ENCODE results near the gene ZNF200. TPM values are rescaled to one million over a fixed set of nuclear protein-coding genes. Genes with fewer than 3 reads are reported as not detected.

The ZNF200 gene
- total and polyA plus RNA-seq, 4 donors, result 9.8 to 14.9 (median 10.5) TPM

DNA sequence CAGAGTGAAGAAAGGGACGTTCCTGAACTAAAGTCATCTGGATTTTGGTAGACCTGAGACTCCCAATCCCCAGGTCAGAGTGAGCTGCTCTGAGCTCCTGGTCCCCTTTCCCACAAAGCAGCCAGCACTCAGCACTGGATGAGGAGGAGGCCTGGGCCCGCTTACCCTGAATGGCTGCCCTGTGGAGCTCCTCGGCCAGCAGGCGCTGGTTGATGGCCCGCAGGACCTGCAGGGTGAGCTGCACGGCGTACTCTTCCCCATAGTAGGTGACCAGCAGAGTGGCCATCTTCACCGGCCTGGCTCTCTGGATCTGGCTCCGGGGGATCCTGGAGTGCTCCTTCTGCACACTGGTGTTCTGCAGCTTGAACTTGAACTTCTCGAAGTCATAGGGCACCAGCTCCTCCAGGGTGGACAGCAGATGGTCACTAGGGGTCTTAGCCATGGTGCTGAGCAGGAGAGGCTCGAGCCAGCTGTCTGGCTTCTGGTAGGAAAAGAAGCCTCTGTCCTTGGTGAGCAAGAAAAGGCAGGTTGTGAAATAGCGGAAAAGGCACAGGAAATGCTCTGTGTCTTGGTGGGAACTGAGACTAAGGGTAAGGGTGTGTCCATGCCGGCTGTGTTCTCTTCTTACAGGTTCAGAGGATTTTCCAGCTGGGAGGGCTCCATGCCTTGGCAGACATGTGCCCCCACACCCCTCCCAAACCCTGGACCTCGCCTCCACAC, 21.3 kb upstream of the ZNF200 start, which contains the start of gene MEFV:
Gene MEFV (minus strand): TSS at position 488 of the 720 bp plus-strand sequence. CDS start 46 bp downstream, at position 442.
- 83% methylated on average over 12 of the region's 14 CpGs for WGBS (ENCODE audit: insufficient coverage)
- H3K27ac ChIP-seq (ENCODE audit: low read depth, low read length), result no peak within 1 kb of the TSS
- H3K9me3 ChIP-seq (ENCODE audit: control insufficient read depth, insufficient read depth, low read length), result no peaks in the 10 kb centered on the region
- no peak within 1 kb of the TSS for H3K4me3 ChIP-seq (ENCODE audit: low read depth, low read length)
- H3K4me1 ChIP-seq (ENCODE audit: control insufficient read depth, insufficient read depth, low read length), result no peaks in the 10 kb centered on the region
- DNase-seq (ENCODE audit: low read depth in 4 of 6, low spot score in 6 of 6), result no peak
- peaks cover 8% of the 10 kb centered on the region for H3K27me3 ChIP-seq (ENCODE audit: control insufficient read depth, insufficient read depth, low read length)
- H3K36me3 ChIP-seq (ENCODE audit: control insufficient read depth, insufficient read depth, low read length), result no peaks in the 10 kb centered on the region

DNA sequence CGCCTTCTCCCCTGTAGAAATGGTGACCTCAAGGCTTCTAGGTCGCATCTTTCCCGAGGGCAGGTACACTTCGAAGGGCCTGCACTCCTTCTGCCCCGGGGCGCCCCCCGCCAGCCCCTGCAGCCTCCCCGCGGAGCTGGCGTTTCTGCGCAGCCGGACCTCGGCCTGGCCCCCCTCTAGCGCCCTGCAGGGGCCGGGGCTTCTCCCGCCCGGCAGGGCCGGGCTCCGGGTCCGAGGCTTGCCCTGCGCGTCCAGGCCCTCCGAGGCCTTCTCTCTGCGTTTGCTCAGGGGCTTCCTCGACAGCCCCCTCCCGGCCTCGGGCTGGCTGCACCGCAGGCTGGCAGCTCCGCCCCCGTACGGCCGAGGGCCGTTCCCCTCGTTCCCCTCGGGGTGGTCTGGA, 19.4 kb upstream of the ZNF200 start:
- H3K9me3 ChIP-seq (ENCODE audit: control insufficient read depth, insufficient read depth, low read length), result no peaks in the 10 kb centered on the region
- no peak overlapping the region for H3K4me3 ChIP-seq (ENCODE audit: low read depth, low read length)
- no peak overlapping the region for H3K27ac ChIP-seq (ENCODE audit: low read depth, low read length)
- DNase-seq (ENCODE audit: low read depth in 4 of 6, low spot score in 6 of 6), result no peak
- H3K36me3 ChIP-seq (ENCODE audit: control insufficient read depth, insufficient read depth, low read length), result no peaks in the 10 kb centered on the region
- WGBS (ENCODE audit: insufficient coverage), result 43% methylated on average over 35 of the region's 35 CpGs
- no peaks in the 10 kb centered on the region for H3K4me1 ChIP-seq (ENCODE audit: control insufficient read depth, insufficient read depth, low read length)
- H3K27me3 ChIP-seq (ENCODE audit: control insufficient read depth, insufficient read depth, low read length), result peaks cover 8% of the 10 kb centered on the region

DNA sequence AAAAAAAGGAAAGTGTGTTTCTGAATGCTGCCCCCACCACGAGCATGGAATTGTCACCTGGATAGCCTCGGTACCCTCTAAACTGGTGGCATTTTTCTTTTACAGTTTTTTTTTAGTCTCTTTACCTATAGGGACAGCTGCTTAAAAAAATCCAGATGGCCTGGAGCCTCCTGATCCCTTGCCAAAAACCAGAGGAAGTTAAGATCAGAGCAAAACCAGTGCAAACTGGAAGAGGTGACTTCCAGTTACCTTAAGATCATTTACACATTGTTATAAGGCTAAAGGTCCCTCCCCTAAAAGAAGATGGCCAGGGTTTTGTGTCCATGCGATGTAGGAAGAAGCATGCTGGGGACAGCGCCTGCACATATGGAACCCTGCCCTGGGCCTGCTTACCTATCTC, 18.0 kb upstream of the ZNF200 start:
- Histone ChIP-seq H3K4me1 (ENCODE audit: control insufficient read depth, insufficient read depth, low read length) (no peaks in the 10 kb centered on the region), H3K9me3 (ENCODE audit: control insufficient read depth, insufficient read depth, low read length) (no peaks in the 10 kb centered on the region), H3K4me3 (ENCODE audit: low read depth, low read length) (no peak overlapping the region), H3K27me3 (ENCODE audit: control insufficient read depth, insufficient read depth, low read length) (peaks cover 9% of the 10 kb centered on the region), H3K27ac (ENCODE audit: low read depth, low read length) (no peak overlapping the region), H3K36me3 (ENCODE audit: control insufficient read depth, insufficient read depth, low read length) (no peaks in the 10 kb centered on the region)
- no peak for DNase-seq (ENCODE audit: low read depth in 4 of 6, low spot score in 6 of 6)
- 73% methylated on average over 4 of the region's 4 CpGs for WGBS (ENCODE audit: insufficient coverage)

DNA sequence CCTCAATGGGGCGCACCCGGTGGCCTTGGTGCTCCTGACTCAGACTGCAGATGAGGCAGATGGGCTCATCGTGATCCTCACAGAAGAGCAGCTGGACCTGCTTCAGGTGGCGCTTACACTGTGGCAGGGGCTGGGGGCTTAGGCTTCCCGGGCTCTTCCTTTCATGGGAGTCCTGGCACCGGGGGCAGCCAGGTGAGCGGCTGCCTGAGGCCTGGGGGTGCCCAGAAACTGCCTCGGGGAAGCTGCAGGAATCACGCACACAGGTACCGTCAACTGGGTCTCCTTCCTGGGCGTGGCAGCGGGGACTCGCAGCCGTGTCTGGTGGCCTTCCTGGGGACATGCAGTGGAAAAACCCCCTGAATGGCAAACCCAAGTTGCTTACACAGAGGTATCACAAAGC, 14.5 kb upstream of the ZNF200 start:
- Histone ChIP-seq H3K27ac (ENCODE audit: low read depth, low read length) (no peak overlapping the region), H3K9me3 (ENCODE audit: control insufficient read depth, insufficient read depth, low read length) (peaks cover 1% of the 10 kb centered on the region), H3K4me3 (ENCODE audit: low read depth, low read length) (no peak overlapping the region), H3K4me1 (ENCODE audit: control insufficient read depth, insufficient read depth, low read length) (no peaks in the 10 kb centered on the region), H3K36me3 (ENCODE audit: control insufficient read depth, insufficient read depth, low read length) (no peaks in the 10 kb centered on the region), H3K27me3 (ENCODE audit: control insufficient read depth, insufficient read depth, low read length) (peaks cover 5% of the 10 kb centered on the region)
- WGBS (ENCODE audit: insufficient coverage), result 85% methylated on average over 14 of the region's 14 CpGs
- DNase-seq (ENCODE audit: low read depth in 4 of 6, low spot score in 6 of 6), result no peak

DNA sequence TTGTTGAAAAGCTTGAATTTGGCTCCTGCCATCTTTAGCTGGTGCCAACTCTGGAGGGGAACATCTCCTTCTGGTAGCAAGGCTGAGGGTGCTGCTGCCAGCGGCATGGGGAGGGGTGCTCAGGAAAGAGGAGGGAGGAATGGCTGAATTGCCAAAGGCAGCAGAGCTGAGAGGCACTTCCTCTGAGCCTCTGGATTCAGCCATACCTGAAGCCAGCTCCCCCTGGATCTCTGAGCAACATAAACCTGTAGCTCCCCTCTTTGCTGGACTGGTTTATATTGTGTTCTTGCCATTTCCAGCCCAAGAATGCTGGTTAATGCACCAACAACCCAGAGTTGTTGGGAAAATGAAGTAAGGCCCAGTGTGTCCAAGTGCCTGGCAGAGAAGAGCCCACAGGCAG, 14.1 kb upstream of the ZNF200 start:
- peaks cover 9% of the 10 kb centered on the region for H3K27me3 ChIP-seq (ENCODE audit: control insufficient read depth, insufficient read depth, low read length)
- no peak overlapping the region for H3K27ac ChIP-seq (ENCODE audit: low read depth, low read length)
- H3K9me3 ChIP-seq (ENCODE audit: control insufficient read depth, insufficient read depth, low read length), result peaks cover 1% of the 10 kb centered on the region
- no peaks in the 10 kb centered on the region for H3K4me1 ChIP-seq (ENCODE audit: control insufficient read depth, insufficient read depth, low read length)
- no peak overlapping the region for H3K4me3 ChIP-seq (ENCODE audit: low read depth, low read length)
- WGBS (ENCODE audit: insufficient coverage), result 80% methylated on average over 1 of the region's 1 CpG
- no peak for DNase-seq (ENCODE audit: low read depth in 4 of 6, low spot score in 6 of 6)
- no peaks in the 10 kb centered on the region for H3K36me3 ChIP-seq (ENCODE audit: control insufficient read depth, insufficient read depth, low read length)

DNA sequence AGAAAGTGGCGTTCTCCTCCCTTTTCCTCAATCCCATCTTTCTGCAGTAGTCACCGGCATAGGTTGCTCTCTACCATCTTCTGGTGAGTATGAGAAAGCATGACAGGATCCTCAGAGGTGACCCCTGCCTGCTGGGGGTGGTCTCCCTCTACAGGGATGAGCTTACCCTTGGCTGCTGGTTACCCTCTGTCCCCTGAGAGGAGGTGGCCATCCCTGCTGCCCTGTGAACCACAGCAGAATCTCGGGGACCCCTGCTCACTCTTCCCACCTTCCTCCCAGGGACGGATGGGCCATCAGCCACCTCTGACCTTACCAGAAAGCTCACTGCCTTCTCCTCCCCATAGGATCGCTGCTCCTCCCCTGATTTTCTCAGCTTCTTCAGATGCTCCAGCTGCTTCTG, 13.6 kb upstream of the ZNF200 start:
- no peak overlapping the region for H3K27ac ChIP-seq (ENCODE audit: low read depth, low read length)
- no peaks in the 10 kb centered on the region for H3K36me3 ChIP-seq (ENCODE audit: control insufficient read depth, insufficient read depth, low read length)
- WGBS (ENCODE audit: insufficient coverage), result 71% methylated on average over 3 of the region's 5 CpGs
- H3K4me1 ChIP-seq (ENCODE audit: control insufficient read depth, insufficient read depth, low read length), result no peaks in the 10 kb centered on the region
- H3K4me3 ChIP-seq (ENCODE audit: low read depth, low read length), result no peak overlapping the region
- peaks cover 10% of the 10 kb centered on the region for H3K27me3 ChIP-seq (ENCODE audit: control insufficient read depth, insufficient read depth, low read length)
- DNase-seq (ENCODE audit: low read depth in 4 of 6, low spot score in 6 of 6), result no peak
- peaks cover 1% of the 10 kb centered on the region for H3K9me3 ChIP-seq (ENCODE audit: control insufficient read depth, insufficient read depth, low read length)

DNA sequence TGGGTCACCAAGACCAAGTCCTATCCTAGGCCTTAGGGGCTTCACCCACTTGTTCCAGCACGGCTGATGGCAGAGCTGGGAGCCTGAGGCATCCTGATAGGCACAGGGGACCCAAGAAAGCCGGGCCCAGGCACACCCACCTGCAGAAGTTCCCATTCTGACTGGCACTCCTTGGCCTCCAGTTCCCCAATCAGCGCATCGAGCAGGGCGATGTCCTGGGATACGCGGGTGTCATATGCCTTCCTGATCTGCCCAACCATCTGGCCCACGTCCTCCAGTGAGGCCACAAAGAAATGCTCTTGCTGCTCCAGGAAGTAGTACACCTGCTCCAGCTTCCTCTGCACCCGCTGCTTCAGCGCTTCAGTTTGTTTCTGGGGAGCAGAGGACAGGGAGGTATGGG, 11.9 kb upstream of the ZNF200 start:
- Histone ChIP-seq H3K27me3 (ENCODE audit: control insufficient read depth, insufficient read depth, low read length) (peaks cover 8% of the 10 kb centered on the region), H3K4me3 (ENCODE audit: low read depth, low read length) (no peak overlapping the region), H3K4me1 (ENCODE audit: control insufficient read depth, insufficient read depth, low read length) (no peaks in the 10 kb centered on the region), H3K9me3 (ENCODE audit: control insufficient read depth, insufficient read depth, low read length) (peaks cover 1% of the 10 kb centered on the region), H3K27ac (ENCODE audit: low read depth, low read length) (no peak overlapping the region), H3K36me3 (ENCODE audit: control insufficient read depth, insufficient read depth, low read length) (no peaks in the 10 kb centered on the region)
- no peak for DNase-seq (ENCODE audit: low read depth in 4 of 6, low spot score in 6 of 6)
- WGBS (ENCODE audit: insufficient coverage), result 77% methylated on average over 10 of the region's 10 CpGs

DNA sequence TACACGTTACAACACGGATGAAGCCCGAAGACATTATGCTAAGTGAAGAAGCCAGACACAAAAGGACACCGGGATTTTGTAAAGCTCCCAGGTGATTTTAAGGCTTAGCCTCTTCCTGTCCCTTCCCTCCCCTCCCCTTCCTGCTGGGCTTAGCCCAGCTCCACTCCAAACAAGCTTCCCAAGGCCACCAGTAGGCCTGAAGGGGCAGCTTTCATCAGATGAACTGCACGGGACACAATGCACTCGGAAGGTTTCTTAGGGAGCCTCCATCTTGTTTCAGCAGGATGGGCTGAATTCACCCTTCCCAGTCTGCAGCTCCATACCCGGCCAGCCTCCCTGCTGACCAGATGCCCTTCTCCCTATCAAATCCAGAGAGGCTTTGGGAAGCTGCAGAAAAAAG, 11.0 kb upstream of the ZNF200 start:
- Histone ChIP-seq H3K4me3 (ENCODE audit: low read depth, low read length) (no peak overlapping the region), H3K9me3 (ENCODE audit: control insufficient read depth, insufficient read depth, low read length) (peaks cover 1% of the 10 kb centered on the region), H3K4me1 (ENCODE audit: control insufficient read depth, insufficient read depth, low read length) (no peaks in the 10 kb centered on the region), H3K27me3 (ENCODE audit: control insufficient read depth, insufficient read depth, low read length) (peaks cover 11% of the 10 kb centered on the region), H3K36me3 (ENCODE audit: control insufficient read depth, insufficient read depth, low read length) (no peaks in the 10 kb centered on the region), H3K27ac (ENCODE audit: low read depth, low read length) (no peak overlapping the region)
- 83% methylated on average over 6 of the region's 7 CpGs for WGBS (ENCODE audit: insufficient coverage)
- DNase-seq (ENCODE audit: low read depth in 4 of 6, low spot score in 6 of 6), result no peak

DNA sequence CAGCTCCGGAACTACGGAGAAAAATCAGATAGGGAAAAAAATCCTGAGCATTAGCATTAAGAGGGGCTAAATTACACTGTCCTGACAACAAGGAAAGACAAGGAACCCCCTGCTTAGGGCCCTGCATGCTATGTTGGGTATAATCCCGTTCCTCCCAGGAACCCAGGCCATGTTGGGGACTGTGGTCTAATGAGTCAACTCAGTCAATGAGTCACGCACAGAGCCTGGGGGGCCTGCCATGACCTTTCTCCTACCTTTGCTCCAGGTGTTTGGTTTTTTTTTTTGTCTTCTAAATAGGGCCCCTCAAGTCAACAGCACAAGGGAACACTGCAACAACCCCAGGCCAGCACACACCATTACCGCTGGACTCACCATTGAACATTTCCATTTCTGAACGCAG, 8.9 kb upstream of the ZNF200 start:
- Histone ChIP-seq H3K36me3 (ENCODE audit: control insufficient read depth, insufficient read depth, low read length) (no peaks in the 10 kb centered on the region), H3K4me3 (ENCODE audit: low read depth, low read length) (no peak overlapping the region), H3K9me3 (ENCODE audit: control insufficient read depth, insufficient read depth, low read length) (peaks cover 1% of the 10 kb centered on the region), H3K27me3 (ENCODE audit: control insufficient read depth, insufficient read depth, low read length) (peaks cover 11% of the 10 kb centered on the region), H3K4me1 (ENCODE audit: control insufficient read depth, insufficient read depth, low read length) (no peaks in the 10 kb centered on the region), H3K27ac (ENCODE audit: low read depth, low read length) (no peak overlapping the region)
- DNase-seq (ENCODE audit: low read depth in 4 of 6, low spot score in 6 of 6), result no peak
- 93% methylated on average over 3 of the region's 6 CpGs for WGBS (ENCODE audit: insufficient coverage)

DNA sequence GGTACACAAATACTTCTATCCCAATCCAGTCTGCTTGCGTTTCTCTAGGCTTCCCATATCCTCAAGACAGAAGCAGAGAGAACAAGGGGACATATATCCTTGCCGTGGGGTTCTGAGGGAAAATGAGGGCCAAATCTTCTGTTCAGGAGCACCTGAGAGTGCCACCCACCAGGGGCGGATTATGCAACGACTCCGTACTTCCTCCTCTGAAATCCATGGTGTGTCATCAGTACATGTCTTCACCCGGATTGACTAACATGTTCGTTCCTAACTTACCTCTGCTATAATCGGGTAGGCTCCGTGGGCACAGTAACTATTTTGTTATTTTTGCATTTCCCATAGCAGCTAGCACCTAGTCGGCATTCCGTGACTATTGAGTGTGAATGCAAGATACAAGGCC, 7.8 kb upstream of the ZNF200 start:
- H3K4me3 ChIP-seq (ENCODE audit: low read depth, low read length), result no peak overlapping the region
- WGBS (ENCODE audit: insufficient coverage), result 72% methylated on average over 8 of the region's 11 CpGs
- peaks cover 8% of the 10 kb centered on the region for H3K27me3 ChIP-seq (ENCODE audit: control insufficient read depth, insufficient read depth, low read length)
- no peak for DNase-seq (ENCODE audit: low read depth in 4 of 6, low spot score in 6 of 6)
- no peaks in the 10 kb centered on the region for H3K4me1 ChIP-seq (ENCODE audit: control insufficient read depth, insufficient read depth, low read length)
- H3K36me3 ChIP-seq (ENCODE audit: control insufficient read depth, insufficient read depth, low read length), result no peaks in the 10 kb centered on the region
- H3K27ac ChIP-seq (ENCODE audit: low read depth, low read length), result no peak overlapping the region
- peaks cover 1% of the 10 kb centered on the region for H3K9me3 ChIP-seq (ENCODE audit: control insufficient read depth, insufficient read depth, low read length)

Data from spinal cord (tissue), 10 donors.